ENCODE results near the gene PHC3.

Gene PHC3

DNA sequence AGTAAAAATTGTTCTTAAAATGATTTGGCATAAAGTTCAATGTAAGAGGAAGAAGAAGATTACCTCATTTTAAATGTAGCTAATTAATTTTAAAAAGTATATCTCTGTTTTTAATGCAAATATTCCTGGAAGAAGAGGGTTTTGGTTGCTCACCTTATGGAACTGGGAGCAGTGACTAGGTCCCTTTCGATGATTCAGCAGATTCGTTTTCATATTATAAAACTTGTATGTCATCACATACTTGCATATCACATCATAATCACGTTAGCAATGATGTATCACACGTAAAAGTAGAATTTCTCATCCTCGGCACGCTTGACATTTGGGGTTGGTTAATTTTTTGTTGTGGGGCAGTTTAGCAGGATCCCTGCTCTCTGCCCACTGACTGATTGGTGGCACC lies 96.1 kb downstream of the PHC3 start:
- DNase-seq (ENCODE audit: low spot score): no peak
- TF ChIP-seq, protein P1, sequence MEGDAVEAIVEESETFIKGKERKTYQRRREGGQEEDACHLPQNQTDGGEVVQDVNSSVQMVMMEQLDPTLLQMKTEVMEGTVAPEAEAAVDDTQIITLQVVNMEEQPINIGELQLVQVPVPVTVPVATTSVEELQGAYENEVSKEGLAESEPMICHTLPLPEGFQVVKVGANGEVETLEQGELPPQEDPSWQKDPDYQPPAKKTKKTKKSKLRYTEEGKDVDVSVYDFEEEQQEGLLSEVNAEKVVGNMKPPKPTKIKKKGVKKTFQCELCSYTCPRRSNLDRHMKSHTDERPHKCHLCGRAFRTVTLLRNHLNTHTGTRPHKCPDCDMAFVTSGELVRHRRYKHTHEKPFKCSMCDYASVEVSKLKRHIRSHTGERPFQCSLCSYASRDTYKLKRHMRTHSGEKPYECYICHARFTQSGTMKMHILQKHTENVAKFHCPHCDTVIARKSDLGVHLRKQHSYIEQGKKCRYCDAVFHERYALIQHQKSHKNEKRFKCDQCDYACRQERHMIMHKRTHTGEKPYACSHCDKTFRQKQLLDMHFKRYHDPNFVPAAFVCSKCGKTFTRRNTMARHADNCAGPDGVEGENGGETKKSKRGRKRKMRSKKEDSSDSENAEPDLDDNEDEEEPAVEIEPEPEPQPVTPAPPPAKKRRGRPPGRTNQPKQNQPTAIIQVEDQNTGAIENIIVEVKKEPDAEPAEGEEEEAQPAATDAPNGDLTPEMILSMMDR (IDR thresholded peaks at IDR 0.05; ENCODE audit: extremely low read depth, insufficient read depth, missing control alignments): no peak
- in situ Hi-C loops (cut with MboI; ENCODE audit: low pct_unique_long_range_greater_than_20kb, low sequenced_read_pairs, unreplicated experiment): no loop called here

DNA sequence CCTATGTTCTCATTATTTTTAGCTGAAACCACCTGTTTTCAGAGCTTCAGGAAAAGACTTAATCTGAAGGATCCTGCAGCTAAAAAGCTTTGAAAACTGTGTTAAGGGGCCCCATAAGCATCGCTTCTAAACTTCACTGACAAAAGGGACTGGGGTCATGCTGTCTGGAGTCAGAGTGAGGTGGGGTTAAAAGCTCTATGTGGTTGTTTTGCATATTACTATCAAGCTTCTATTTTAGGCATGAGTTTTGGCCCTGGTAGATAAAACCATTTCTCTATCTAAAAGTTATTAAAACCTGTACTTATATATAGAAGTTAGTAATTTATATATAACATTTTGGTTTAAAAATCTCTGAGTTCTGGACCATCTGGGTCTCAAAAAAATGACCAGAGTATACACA lies 98.2 kb downstream of the PHC3 start:
- DNase-seq (ENCODE audit: low spot score): no peak
- in situ Hi-C loops (cut with MboI; ENCODE audit: low pct_unique_long_range_greater_than_20kb, low sequenced_read_pairs, unreplicated experiment): no loop called here
- TF ChIP-seq, protein P1 (IDR thresholded peaks at IDR 0.05; ENCODE audit: extremely low read depth, insufficient read depth, missing control alignments): no peak

- TF ChIP-seq, protein P1 (IDR thresholded peaks at IDR 0.05; ENCODE audit: extremely low read depth, insufficient read depth, missing control alignments): no peak
- in situ Hi-C loops (cut with MboI; ENCODE audit: low pct_unique_long_range_greater_than_20kb, low sequenced_read_pairs, unreplicated experiment): no loop called here
- no peak for DNase-seq (ENCODE audit: low spot score)
Measured at GRCh38 chr3:170081079-170081741, 100.3 kb downstream of the PHC3 start.

DNA sequence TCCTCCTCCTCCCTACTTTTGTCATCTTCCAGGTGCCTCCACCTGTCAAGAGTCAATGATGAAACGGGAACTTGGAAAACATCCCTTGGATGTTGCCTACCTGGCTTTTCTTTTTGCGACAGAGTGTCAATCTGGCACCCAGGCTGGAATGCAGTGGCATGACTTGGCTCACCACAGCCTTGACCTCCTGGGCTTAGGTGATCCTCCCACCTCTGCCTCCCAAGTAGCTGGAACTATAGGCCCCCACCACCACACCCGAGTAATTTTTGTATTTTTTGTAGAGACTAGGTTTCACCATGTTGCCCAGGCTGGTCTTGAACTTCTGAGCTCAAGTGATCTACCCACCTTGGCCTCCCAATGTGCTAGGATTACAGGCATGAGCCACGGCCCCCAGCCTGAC lies 100.9 kb downstream of the PHC3 start:
- no peak for DNase-seq (ENCODE audit: low spot score)
- in situ Hi-C loops (cut with MboI; ENCODE audit: low pct_unique_long_range_greater_than_20kb, low sequenced_read_pairs, unreplicated experiment): no loop called here
- TF ChIP-seq, protein P1 (IDR thresholded peaks at IDR 0.05; ENCODE audit: extremely low read depth, insufficient read depth, missing control alignments): no peak

- TF ChIP-seq, protein P1 (IDR thresholded peaks at IDR 0.05; ENCODE audit: extremely low read depth, insufficient read depth, missing control alignments): no peak
- no peak for DNase-seq (ENCODE audit: low spot score)
- in situ Hi-C loops (cut with MboI; ENCODE audit: low pct_unique_long_range_greater_than_20kb, low sequenced_read_pairs, unreplicated experiment): no loop called here
Measured at GRCh38 chr3:170079536-170080165, 101.9 kb downstream of the PHC3 start.

GRCh38 chr3:170078620-170079281 lies 102.8 kb downstream of the PHC3 start:
- in situ Hi-C loops (cut with MboI; ENCODE audit: low pct_unique_long_range_greater_than_20kb, low sequenced_read_pairs, unreplicated experiment): no loop called here
- DNase-seq (ENCODE audit: low spot score): no peak
- TF ChIP-seq, protein P1 (IDR thresholded peaks at IDR 0.05; ENCODE audit: extremely low read depth, insufficient read depth, missing control alignments): peak; percentile 13
